GM12892 (cell line): ENCODE results near the gene LRRN3.

ENCODE experiments used
- DNase-seq: peaks from one replicate; pipeline ENCODE4 v3.0.0; 2011; ENCODE audit not compliant: insufficient read length
- FAIRE-seq: peaks from 2 replicates; lab custom pipeline; 2011; peaks lifted over from hg19 to GRCh38; lab: Jason Lieb, UNC
- POLR2A ChIP-seq: IDR thresholded peaks from 2 replicates; pipeline ENCODE4 v1.6.1; 2011; ENCODE audit warnings: low read depth, low read length, control low read depth
- POLR2AphosphoS5 ChIP-seq: IDR thresholded peaks from 2 replicates; pipeline ENCODE4 v1.6.1; 2011; ENCODE audit warnings: low read depth, low read length, control low read depth
- TAF1 ChIP-seq: IDR thresholded peaks from 2 replicates; pipeline ENCODE4 v1.6.1; 2011; ENCODE audit warnings: low read depth, mild to moderate bottlenecking, control low read depth, low read length, borderline replicate concordance

LRRN3 gene

DNA sequence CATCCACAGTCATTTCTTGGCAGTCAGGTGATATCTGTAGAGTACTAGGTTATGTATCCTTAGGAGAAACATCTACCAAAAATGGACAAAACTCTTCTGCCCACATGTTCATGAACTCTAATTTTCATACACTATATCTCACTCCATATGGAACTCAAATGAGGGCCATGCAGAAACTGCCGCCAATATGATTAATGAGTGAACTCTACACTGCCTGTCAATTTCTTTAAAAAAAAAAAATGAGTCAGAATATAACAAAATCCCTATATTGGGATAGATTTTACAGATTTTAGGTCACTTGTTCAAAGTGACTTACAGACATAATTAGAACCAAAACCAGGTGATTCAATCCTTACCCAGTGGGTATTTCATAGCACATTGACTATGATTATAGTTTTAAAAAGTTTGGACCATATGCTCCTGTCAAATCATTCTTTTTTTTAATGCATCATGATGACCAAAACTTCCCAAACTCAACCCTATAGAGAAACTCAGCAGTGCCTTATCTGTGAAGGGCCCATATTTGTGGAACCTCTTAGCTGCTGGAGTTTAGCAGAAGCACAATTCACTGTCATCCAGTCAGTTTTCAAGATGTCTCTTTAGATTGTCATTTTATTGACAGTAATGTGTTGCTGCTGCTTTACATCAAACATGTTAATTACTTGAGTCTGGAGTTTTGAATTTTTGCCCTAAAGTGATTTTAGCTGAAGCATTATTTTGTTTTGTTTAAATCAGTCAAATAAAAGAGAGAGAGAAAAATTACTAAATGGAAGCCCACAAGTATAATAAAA, 11.1 kb downstream of the LRRN3 start:
- FAIRE-seq (no peak), DNase-seq (no peak)
- TF ChIP-seq TAF1 (no peak), POLR2A (no peak), POLR2AphosphoS5 (no peak)

DNA sequence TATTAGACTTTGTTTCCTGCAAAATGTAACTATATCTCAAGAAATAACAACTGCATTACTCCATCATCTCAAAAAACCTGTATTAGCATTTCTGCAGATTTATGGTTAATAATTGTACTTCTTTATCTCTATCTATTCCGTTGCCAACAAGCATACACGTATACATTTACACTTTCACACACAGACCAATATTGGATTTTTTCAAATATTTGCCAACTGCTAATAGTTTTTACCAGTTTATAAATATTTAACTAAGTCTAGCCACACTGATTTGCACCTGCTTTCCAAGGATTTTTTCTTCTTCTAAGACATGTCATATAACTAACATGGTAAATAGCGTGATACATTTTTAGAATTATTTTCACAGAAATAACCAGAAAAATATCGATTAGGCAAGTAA, 12.2 kb downstream of the LRRN3 start:
- DNase-seq (no peak), FAIRE-seq (no peak)
- TF ChIP-seq POLR2AphosphoS5 (no peak), TAF1 (no peak), POLR2A (no peak)

DNA sequence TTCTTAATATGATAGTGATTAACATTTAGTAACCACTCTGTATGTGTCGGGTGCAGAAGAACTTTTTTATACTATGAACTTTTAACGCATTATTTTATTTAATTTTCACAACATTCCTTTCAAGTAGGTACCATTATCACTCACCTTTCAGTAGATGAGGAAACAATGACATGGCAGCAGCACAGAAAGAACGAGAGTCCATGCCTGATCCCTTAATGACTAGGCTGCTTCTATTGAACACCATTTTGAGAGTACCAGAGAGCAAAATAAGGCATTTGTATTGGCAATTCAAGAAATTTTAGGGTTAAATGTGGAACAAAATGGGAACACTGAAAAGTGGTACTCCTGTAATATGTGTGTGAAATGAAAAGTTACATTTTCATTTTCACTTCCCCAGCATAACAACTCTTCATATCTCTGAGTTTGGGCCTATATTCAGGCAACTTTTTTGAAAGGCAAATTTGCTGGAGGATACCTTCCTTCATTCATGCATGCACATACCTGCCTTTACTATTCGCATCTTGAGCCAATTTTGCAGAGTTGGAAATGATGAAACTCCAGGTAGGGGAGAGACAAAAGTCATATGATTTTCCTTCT, 12.8 kb downstream of the LRRN3 start:
- no peak for DNase-seq
- FAIRE-seq = peak; percentile 76
- TF ChIP-seq POLR2AphosphoS5 (no peak), POLR2A (no peak), TAF1 (no peak)

DNA sequence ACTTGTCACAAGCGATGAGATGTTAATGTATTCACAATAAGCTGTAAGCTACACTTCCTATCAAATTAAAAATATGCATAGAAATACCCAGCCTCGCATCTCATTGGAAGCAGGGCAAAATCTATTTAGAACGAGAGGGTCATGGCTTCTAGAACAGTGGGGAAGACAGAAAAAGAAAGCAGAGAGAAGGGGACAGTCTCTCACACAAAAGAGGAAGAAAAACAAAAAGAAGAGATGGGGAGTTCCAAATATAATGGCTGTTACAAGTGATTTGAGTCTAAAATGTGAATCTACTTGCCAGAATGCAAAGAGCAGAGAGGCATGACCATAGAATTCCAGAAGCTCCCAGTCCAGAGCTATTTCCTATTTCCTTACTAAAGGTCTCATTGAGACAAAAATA, 13.8 kb downstream of the LRRN3 start:
- FAIRE-seq (no peak), DNase-seq (no peak)
- no peak for TF ChIP-seq TAF1
- no peak for TF ChIP-seq POLR2AphosphoS5
- TF ChIP-seq POLR2A = no peak

DNA sequence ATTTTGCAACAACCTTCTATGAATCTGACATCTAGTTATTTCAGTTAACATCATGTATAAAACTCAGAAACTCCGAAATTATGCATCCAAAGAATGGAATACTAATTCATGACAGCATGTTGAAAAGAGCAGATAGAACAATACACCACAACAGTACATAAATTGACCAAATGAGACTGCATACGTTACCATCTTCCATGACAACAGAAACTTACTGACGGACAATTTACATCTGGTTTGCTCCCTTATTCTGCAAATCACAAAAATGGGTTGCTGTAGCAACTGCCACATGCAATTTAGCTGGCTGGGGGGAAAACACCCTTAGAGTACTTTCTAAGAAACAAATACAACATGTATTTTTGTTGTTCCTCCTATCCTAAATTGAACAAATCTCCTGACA, 14.3 kb downstream of the LRRN3 start:
- no peak for TF ChIP-seq POLR2AphosphoS5
- no peak for TF ChIP-seq TAF1
- no peak for TF ChIP-seq POLR2A
- peak; percentile 82 for FAIRE-seq
- no peak for DNase-seq

DNA sequence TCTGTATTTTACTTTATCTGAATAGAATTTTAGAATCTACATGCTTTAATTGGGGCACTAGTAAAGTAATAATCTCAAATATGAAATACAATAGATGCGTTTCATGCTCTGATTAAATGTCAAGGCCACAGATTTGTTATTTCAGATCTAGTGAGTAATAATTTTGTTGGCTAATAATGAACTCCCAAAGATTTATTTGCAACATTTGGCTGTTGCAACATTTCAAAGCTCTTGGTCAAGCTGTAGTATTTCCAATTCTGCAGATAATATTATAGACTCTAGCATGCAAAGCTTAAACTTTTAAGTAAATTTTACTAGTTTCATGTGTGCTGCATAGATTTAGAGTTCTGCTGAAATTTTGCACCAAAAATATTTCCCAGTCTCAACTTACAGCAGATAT, 16.7 kb downstream of the LRRN3 start:
- TF ChIP-seq POLR2A (no peak), TAF1 (no peak), POLR2AphosphoS5 (no peak)
- DNase-seq = no peak

DNA sequence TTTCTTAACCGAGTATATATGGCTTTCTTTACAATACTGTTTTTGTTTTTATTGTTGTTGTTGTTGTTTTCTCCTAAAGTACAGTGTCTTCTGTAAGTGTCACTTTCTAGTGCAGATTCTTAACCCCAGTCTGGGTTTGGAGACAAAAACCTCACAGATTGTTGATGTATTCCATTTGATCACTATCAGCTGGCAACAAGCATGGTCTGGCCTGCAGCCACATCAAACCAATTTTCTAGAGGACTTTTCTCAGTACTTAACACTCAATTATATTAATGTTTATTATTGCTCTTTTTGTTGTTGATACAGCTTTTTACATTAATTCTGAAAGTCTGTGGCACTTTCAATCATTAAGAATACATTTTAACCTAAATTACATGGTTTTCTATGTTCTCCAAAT, 17.1 kb downstream of the LRRN3 start:
- FAIRE-seq = no peak
- no peak for TF ChIP-seq POLR2AphosphoS5
- TF ChIP-seq POLR2A = no peak
- TF ChIP-seq TAF1 = no peak
- DNase-seq = no peak

More for the DNA sequence above, 16.7 kb downstream of the LRRN3 start:
- no peak for FAIRE-seq

DNA sequence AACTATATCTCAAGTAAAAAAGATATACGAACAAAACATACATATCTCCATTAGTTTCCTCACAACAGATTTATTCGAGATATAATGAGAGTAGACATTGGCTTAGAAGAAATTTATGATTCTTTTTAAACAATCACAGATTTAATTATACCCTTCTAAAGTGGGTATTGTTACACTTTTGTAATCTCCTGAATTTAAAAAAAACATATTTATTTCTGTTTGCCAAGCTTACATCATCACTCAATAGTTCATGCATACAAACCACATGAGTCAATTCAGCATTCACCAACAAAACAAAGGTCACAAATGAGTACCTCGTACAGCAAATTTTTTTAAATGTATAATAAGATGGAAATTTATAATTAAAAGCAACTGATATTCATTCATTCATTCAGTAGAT, 17.6 kb downstream of the LRRN3 start:
- TF ChIP-seq POLR2AphosphoS5 = no peak
- no peak for TF ChIP-seq POLR2A
- TF ChIP-seq TAF1 = no peak
- FAIRE-seq = no peak
- no peak for DNase-seq

DNA sequence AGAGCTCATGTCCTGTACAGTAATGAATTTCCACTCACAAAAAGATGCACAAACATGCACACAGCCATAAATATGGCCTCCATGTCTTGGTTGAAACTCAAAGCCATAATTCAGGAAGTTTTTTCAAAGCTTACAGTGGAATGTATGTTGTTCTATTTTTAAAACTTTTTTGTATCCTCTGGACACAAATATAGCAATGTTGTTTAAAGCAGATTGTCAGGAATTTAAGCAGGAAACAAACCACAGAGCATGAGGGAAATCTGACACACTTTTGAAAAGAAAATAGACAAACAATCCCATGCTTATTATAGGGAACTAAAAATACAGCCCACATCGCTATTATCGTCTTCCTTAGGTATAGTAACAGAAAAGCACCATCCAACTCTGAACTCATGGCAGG, 21.5 kb downstream of the LRRN3 start:
- TF ChIP-seq POLR2A (no peak), POLR2AphosphoS5 (no peak), TAF1 (no peak)
- FAIRE-seq = no peak
- DNase-seq = no peak

DNA sequence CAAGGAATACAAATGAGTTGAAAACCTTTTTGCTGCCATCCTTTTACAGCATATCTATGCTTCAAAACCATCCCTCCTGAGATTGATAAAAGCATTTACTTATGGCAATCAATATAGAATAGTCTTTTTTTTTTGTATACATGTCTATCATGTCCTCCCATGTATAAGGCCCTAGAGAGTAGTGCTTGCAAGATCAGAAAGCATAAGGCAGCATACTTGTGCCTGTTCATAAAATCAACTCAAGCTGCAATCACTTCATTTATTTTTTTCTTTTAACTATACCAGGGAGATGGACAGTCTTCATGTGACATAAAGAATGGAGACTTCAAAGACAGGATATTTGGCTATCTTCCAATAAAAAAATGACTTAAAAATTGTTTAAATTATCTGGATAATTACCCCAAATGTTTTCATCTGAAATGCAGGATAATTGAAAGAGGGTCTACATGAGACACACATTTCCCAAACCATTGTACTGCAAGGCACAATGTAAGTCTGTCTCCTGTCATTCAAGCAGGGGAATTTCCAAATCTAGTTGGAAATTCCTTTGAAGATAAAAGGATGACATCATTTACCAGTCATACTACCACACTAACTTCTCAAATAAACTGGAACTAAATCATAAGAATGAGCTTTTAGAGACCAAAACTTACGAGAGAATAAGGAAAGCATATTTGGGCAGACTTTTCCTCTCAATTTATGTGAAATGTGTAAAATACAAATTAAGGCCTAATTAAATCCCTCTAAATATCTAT, 22.5 kb downstream of the LRRN3 start:
- no peak for TF ChIP-seq POLR2AphosphoS5
- no peak for TF ChIP-seq POLR2A
- FAIRE-seq (peak; percentile 48), DNase-seq (no peak)

DNA sequence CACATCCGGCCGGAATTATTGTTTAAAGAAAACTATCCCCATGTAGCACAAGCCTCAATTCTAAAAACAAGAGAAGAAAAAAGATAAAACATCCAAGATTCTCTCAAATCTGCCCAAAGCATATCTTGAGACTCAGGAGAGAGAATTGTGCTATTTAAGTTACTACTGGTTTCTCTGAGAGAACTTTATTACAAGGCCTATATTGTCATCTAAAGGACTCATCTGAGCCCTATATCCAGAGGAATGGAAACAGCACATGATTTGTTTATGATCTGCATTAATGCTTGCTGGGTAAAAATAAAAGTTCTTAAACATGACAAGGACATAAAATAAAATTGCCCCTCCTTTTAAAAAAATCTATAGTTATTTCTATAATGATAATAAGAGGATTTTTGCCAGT, 25.0 kb downstream of the LRRN3 start:
- FAIRE-seq = no peak
- no peak for DNase-seq
- TF ChIP-seq POLR2A (no peak), TAF1 (no peak), POLR2AphosphoS5 (no peak)

DNA sequence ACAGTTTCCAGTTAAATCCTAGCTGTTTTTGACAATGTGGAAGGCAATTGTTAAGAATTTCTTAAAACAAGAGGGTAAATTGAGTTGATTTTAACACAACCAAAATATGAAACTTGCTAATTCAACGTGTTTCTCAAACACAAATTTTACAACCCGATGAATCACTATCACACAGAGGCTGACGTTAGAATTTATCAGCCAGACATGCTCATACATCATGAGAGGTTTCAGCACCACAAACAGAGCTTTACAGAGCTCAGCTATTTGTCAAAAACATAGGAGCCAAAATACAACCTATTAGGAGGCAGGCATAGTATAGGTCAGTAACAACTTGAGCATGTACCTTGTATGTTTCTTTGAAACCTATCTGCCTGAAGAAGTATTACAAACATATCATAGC, 36.1 kb downstream of the LRRN3 start:
- TF ChIP-seq POLR2AphosphoS5 (no peak), POLR2A (no peak), TAF1 (no peak)
- no peak for FAIRE-seq
- no peak for DNase-seq

DNA sequence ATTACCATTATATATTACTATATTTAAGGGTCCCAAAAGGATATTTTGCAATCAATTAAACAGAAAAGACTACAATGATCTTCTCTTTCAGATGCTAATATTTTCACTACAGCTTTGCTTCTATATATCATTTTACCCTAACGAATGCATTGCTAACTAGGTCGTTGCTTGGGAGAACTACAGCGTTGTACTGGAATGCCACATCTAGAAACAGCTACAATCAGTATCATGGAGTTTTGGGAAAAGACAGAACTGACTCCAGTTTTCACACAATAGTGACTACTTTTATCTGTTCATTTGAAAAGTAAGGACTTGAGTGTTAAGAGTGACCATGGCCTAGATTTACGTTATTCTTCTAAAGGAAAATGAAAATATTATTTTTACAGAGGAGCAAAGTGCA, 38.5 kb downstream of the LRRN3 start:
- FAIRE-seq = no peak
- TF ChIP-seq POLR2AphosphoS5 (no peak), TAF1 (no peak), POLR2A (no peak)

More for the DNA sequence above, 38.5 kb downstream of the LRRN3 start:
- DNase-seq = no peak
